Measurements from ENCODE around the gene CCDC88C.

- TF ChIP-seq, protein P1, sequence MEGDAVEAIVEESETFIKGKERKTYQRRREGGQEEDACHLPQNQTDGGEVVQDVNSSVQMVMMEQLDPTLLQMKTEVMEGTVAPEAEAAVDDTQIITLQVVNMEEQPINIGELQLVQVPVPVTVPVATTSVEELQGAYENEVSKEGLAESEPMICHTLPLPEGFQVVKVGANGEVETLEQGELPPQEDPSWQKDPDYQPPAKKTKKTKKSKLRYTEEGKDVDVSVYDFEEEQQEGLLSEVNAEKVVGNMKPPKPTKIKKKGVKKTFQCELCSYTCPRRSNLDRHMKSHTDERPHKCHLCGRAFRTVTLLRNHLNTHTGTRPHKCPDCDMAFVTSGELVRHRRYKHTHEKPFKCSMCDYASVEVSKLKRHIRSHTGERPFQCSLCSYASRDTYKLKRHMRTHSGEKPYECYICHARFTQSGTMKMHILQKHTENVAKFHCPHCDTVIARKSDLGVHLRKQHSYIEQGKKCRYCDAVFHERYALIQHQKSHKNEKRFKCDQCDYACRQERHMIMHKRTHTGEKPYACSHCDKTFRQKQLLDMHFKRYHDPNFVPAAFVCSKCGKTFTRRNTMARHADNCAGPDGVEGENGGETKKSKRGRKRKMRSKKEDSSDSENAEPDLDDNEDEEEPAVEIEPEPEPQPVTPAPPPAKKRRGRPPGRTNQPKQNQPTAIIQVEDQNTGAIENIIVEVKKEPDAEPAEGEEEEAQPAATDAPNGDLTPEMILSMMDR (IDR thresholded peaks at IDR 0.05), result no peak
- no peak for TF ChIP-seq POLR2A (IDR thresholded peaks at IDR 0.05)
Measured at GRCh38 chr14:91300283-91300895, 117.2 kb downstream of the CCDC88C start.
